DND-41 (cell line): Measurements from ENCODE around the gene CYP4V2.

Experiments
- ATAC-seq: fragments of 200-7000 bp; cut with Tn5 transposase; 3 replicates; pipeline ENCODE4 v1.9.1; 2021; ENCODE audit warnings: low read depth; ENCODE audit not compliant: insufficient read depth
- DNase-seq: peaks from one replicate; pipeline ENCODE4 v3.0.0-alpha.2; 2020
- H2AFZ ChIP-seq: 2 replicates; pipeline ENCODE4 v1.6.0; 2012; ENCODE audit warnings: low read depth, low read length
- H3K27ac ChIP-seq: 2 replicates; pipeline ENCODE4 v1.5.1; 2012; ENCODE audit warnings: low read length, inconsistent platforms
- H3K27me3 ChIP-seq: fragments of 200-600 bp; sonication (generic); 2 replicates; pipeline ENCODE4 v1.6.0; 2012; ENCODE audit warnings: low read length, mild to moderate bottlenecking, inconsistent platforms; ENCODE audit not compliant: insufficient read depth, poor library complexity
- H3K36me3 ChIP-seq: 2 replicates; pipeline ENCODE4 v1.5.1; 2012; ENCODE audit warnings: low read length, inconsistent platforms; ENCODE audit not compliant: insufficient read depth
- H3K4me1 ChIP-seq: 2 replicates; pipeline ENCODE4 v1.5.1; 2012; ENCODE audit warnings: mild to moderate bottlenecking, low read length; ENCODE audit not compliant: insufficient read depth
- H3K4me2 ChIP-seq: 2 replicates; pipeline ENCODE4 v1.6.0; 2012; ENCODE audit warnings: mild to moderate bottlenecking, moderate library complexity, low read length, inconsistent platforms; ENCODE audit not compliant: insufficient read depth
- H3K4me3 ChIP-seq, 2 experiments: fragments of 200-600 bp in 1 of 2; shearing (Covaris generic) in 1 of 2; 2 replicates each; pipeline ENCODE4 v1.5.1; 2012 to 2016; ENCODE audit warnings: inconsistent platforms in 2 of 2, low read length in 2 of 2, mild to moderate bottlenecking in 2 of 2, low read depth in 1 of 2, moderate library complexity in 1 of 2
- H3K79me2 ChIP-seq: 2 replicates; pipeline ENCODE4 v1.6.0; 2012; ENCODE audit warnings: low read length, inconsistent platforms; ENCODE audit not compliant: insufficient read depth
- H3K9ac ChIP-seq: 2 replicates; pipeline ENCODE4 v1.6.0; 2012; ENCODE audit warnings: low read depth, mild to moderate bottlenecking, inconsistent platforms, low read length, moderate library complexity
- H3K9me3 ChIP-seq: 2 replicates; pipeline ENCODE4 v1.5.1; 2012; ENCODE audit warnings: low read length, moderate library complexity, mild to moderate bottlenecking, inconsistent platforms; ENCODE audit not compliant: insufficient read depth, severe bottlenecking
- H4K20me1 ChIP-seq: 2 replicates; pipeline ENCODE4 v1.6.0; 2012; ENCODE audit warnings: low read length; ENCODE audit not compliant: insufficient read depth
- CTCF ChIP-seq: IDR thresholded peaks from 2 replicates; pipeline ENCODE4 v1.5.1; 2012; ENCODE audit warnings: borderline replicate concordance, low read length, moderate library complexity, mild to moderate bottlenecking; ENCODE audit not compliant: poor library complexity, severe bottlenecking; ENCODE audit errors: extremely low read depth
- EZH2 ChIP-seq: IDR thresholded peaks from 3 replicates; pipeline ENCODE4 v1.6.1; 2012; ENCODE audit warnings: borderline replicate concordance, low read depth, mild to moderate bottlenecking, moderate library complexity, low read length, inconsistent platforms; ENCODE audit not compliant: severe bottlenecking

Gene CYP4V2

GRCh38 chr4:186146458-186146857 is 44.9 kb upstream of the CYP4V2 start:
- TF ChIP-seq CTCF, result no peak
- no peak for TF ChIP-seq EZH2
- Histone ChIP-seq H3K4me1 (no peaks in the 10 kb centered on the region), H3K36me3 (no peaks in the 10 kb centered on the region), H3K9me3 (no peaks in the 10 kb centered on the region), H3K9ac (no peak overlapping the region), H3K27ac (no peak overlapping the region), H3K27me3 (no peaks in the 10 kb centered on the region), H3K4me2 (no peak overlapping the region), H2AFZ (no peak overlapping the region), H3K79me2 (no peaks in the 10 kb centered on the region), H3K4me3 (no peak overlapping the region), H4K20me1 (no peaks in the 10 kb centered on the region)
- no peak for ATAC-seq
- DNase-seq, result no peak

- DNase-seq (no peak), ATAC-seq (no peak)
- Histone ChIP-seq H3K4me2 (no peak overlapping the region), H3K9me3 (no peaks in the 10 kb centered on the region), H3K4me1 (no peaks in the 10 kb centered on the region), H3K79me2 (no peaks in the 10 kb centered on the region), H2AFZ (no peak overlapping the region), H3K9ac (no peak overlapping the region), H3K4me3 (no peak overlapping the region), H3K27me3 (no peaks in the 10 kb centered on the region), H4K20me1 (no peaks in the 10 kb centered on the region), H3K36me3 (no peaks in the 10 kb centered on the region), H3K27ac (no peak overlapping the region)
- TF ChIP-seq CTCF (no peak), EZH2 (no peak)
Measured at GRCh38 chr4:186148336-186148975, 42.9 kb upstream of the CYP4V2 start.

GRCh38 chr4:186149872-186150271 is 41.5 kb upstream of the CYP4V2 start:
- H3K27ac ChIP-seq, result no peak overlapping the region
- no peaks in the 10 kb centered on the region for H3K4me1 ChIP-seq
- peak; percentile 30 for DNase-seq
- H4K20me1 ChIP-seq, result no peaks in the 10 kb centered on the region
- H3K27me3 ChIP-seq, result no peaks in the 10 kb centered on the region
- no peaks in the 10 kb centered on the region for H3K79me2 ChIP-seq
- no peak overlapping the region; the same call in 1 of the 2 replicates for H2AFZ ChIP-seq
- no peak overlapping the region for H3K4me2 ChIP-seq
- no peak overlapping the region for H3K4me3 ChIP-seq
- H3K9me3 ChIP-seq, result no peaks in the 10 kb centered on the region
- H3K9ac ChIP-seq, result no peak overlapping the region
- TF ChIP-seq CTCF, result peak; percentile 64
- no peak for TF ChIP-seq EZH2
- peak; percentile 50 for ATAC-seq
- H3K36me3 ChIP-seq, result no peaks in the 10 kb centered on the region

- Histone ChIP-seq H3K36me3 (no peaks in the 10 kb centered on the region), H3K4me1 (no peaks in the 10 kb centered on the region), H3K4me3 (no peak overlapping the region), H3K9me3 (no peaks in the 10 kb centered on the region), H4K20me1 (no peaks in the 10 kb centered on the region), H3K27ac (no peak overlapping the region), H3K9ac (no peak overlapping the region), H3K79me2 (no peaks in the 10 kb centered on the region), H3K27me3 (no peaks in the 10 kb centered on the region), H3K4me2 (no peak overlapping the region), H2AFZ (no peak overlapping the region)
- ATAC-seq (no peak), DNase-seq (no peak)
- TF ChIP-seq CTCF (no peak), EZH2 (no peak)
Measured at GRCh38 chr4:186150926-186151325, 40.4 kb upstream of the CYP4V2 start.
